ENCODE results near the gene C1orf35.

C1orf35 gene

GRCh38 chr1:228058172-228058948 lies 44.8 kb downstream of the C1orf35 start:
- H3K4me3 ChIP-seq (ENCODE audit: low read depth, low read length) = no peak overlapping the region
- no peak for DNase-seq (ENCODE audit: low read depth)
- TF ChIP-seq, protein P1, sequence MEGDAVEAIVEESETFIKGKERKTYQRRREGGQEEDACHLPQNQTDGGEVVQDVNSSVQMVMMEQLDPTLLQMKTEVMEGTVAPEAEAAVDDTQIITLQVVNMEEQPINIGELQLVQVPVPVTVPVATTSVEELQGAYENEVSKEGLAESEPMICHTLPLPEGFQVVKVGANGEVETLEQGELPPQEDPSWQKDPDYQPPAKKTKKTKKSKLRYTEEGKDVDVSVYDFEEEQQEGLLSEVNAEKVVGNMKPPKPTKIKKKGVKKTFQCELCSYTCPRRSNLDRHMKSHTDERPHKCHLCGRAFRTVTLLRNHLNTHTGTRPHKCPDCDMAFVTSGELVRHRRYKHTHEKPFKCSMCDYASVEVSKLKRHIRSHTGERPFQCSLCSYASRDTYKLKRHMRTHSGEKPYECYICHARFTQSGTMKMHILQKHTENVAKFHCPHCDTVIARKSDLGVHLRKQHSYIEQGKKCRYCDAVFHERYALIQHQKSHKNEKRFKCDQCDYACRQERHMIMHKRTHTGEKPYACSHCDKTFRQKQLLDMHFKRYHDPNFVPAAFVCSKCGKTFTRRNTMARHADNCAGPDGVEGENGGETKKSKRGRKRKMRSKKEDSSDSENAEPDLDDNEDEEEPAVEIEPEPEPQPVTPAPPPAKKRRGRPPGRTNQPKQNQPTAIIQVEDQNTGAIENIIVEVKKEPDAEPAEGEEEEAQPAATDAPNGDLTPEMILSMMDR (IDR thresholded peaks at IDR 0.05; ENCODE audit: control insufficient read depth, extremely low read depth, insufficient read depth) = no peak

Data from LNCaP clone FGC (cell line).